Astrocyte (in vitro differentiated cells and primary cell): ENCODE measurements around the gene ZNF462.

Experiments
- CTCF ChIP-seq: IDR thresholded peaks from 2 replicates; pipeline ENCODE4 v1.5.1; 2011; ENCODE audit warnings: low read depth, mild to moderate bottlenecking, inconsistent platforms, low read length, moderate library complexity; ENCODE audit not compliant: insufficient read depth
- EZH2 ChIP-seq: IDR thresholded peaks from 2 replicates; pipeline ENCODE4 v1.6.1; 2012; ENCODE audit warnings: mild to moderate bottlenecking, low read length, inconsistent platforms; ENCODE audit not compliant: insufficient read depth

GRCh38 chr9:106983346-106983745 lies 120.4 kb downstream of the ZNF462 start:
- TF ChIP-seq CTCF (no peak), EZH2 (no peak)
